RKO (cell line): ENCODE measurements around the gene TAF11L13.
"Not testable (repeated sequence)": the region's sequence is repeated elsewhere in the genome, so short reads cannot be mapped to it uniquely, and the experiment has no call there.

ENCODE experiments used
- DNase-seq: peaks from one replicate; pipeline ENCODE4 v3.0.0-alpha.2; 2016; ENCODE audit warnings: low spot score

Gene TAF11L13

GRCh38 chr5:17631788-17632187, at the start of gene TAF11L13:
Gene TAF11L13, plus strand, starts transcription at chr5:17632088.
- DNase-seq = not testable (repeated sequence)

GRCh38 chr5:17585658-17586057, 46.2 kb upstream of the TAF11L13 start, which contains the start of gene TAF11L7:
Gene TAF11L7, minus strand, starts transcription at chr5:17585758.
- not testable (repeated sequence) for DNase-seq

- DNase-seq = not testable (repeated sequence)
Measured at GRCh38 chr5:17590860-17591259, 41.0 kb upstream of the TAF11L13 start, which contains the start of gene TAF11L8. Gene TAF11L8, minus strand, starts transcription at chr5:17590960.

DNA sequence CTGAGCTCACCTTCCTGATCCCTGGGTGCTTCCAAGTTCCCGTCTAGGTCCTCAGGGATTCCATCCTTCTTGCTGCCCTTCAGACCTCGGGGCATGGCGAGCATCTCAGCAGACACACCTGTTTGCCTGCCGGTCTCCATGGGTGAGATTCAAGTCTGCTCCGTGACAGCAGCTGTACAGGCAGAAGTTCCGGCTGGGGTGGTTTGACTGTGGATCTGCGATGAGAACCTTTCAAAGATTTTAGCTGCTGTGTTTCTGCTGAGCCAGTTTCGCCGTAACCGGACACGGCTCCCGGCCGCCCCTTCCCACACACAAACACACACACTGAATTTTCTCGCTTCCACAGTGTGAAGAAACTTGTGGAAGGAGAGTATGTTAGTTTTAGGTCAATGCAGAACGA, 37.6 kb upstream of the TAF11L13 start, which contains the start of gene TAF11L9:
Gene TAF11L9 (minus strand): TSS at position 140 of the 400 bp plus-strand sequence.
- not testable (repeated sequence) for DNase-seq

DNA sequence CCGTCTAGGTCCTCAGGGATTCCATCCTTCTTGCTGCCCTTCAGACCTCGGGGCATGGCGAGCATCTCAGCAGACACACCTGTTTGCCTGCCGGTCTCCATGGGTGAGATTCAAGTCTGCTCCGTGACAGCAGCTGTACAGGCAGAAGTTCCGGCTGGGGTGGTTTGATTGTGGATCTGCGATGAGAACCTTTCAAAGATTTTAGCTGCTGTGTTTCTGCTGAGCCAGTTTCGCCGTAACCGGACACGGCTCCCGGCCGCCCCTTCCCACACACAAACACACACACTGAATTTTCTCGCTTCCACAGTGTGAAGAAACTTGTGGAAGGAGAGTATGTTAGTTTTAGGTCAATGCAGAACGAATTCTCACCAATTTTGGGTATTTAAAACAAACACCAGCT, 34.2 kb upstream of the TAF11L13 start, which contains the start of gene TAF11L10:
Gene TAF11L10 (minus strand): TSS at position 101 of the 400 bp plus-strand sequence.
- DNase-seq = not testable (repeated sequence)

- DNase-seq = not testable (repeated sequence)
Measured at GRCh38 chr5:17603880-17604279, 28.0 kb upstream of the TAF11L13 start, which contains the start of gene TAF11L11. Gene TAF11L11, plus strand, starts transcription at chr5:17604183.

DNA sequence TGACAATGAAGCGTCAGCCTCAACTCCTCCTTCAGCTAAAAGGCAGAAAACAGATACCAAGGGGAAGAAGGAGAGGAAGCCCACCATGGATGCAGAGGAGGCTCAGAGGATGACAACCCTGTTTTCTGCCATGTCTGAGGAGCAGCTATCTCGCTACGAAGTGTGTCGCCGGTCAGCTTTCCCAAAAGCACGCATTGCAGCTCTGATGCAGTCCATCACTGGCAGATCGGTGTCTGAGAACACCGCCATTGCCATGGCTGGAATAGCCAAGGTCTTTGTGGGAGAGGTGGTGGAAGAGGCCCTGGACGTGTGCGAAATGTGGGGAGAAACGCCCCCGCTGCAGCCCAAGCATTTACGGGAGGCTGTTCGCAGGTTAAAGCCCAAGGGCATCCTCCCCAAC, 26.9 kb upstream of the TAF11L13 start:
- DNase-seq = no peak

DNA sequence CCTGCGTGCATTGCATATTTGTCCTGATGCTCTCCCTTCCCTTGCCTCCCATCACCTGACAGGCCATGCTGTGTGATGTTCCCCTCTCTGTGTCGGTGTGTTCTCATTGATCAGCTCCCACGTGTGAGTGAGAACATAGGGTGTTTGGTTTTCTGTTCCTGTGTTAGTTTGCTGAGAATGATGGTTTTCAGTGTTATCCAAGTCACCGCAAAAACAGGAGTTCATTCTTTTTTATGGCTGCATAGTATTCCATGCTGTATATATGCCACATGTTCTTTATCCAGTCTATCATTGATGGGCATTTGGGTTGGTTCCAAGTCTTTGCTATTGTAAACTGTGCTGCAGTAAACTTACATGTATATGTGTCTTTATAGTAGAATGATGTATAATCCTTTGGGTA, 24.4 kb upstream of the TAF11L13 start:
- not testable (repeated sequence) for DNase-seq

DNA sequence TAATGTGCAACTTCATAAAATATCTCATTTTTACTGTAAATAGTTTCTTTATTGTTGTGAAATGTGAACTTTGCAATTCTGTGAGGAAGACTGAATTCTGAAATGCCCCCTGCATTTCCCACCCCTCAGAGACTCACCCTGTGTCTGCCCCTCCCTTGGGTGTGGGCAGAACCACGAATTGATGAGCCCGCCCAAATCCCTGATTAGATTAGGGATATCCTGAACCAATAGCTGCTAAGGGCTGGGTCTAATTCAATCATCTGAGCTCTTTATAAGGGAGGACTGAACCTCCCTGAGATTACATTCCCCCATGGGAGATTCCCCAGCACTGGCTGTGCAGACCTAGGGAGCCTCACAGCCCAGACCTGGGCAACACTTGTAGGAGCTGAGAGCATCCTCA, 21.8 kb upstream of the TAF11L13 start, which contains the start of gene TAF11L12:
Gene TAF11L12 (plus strand): TSS at position 301 of the 400 bp plus-strand sequence.
- not testable (repeated sequence) for DNase-seq

DNA sequence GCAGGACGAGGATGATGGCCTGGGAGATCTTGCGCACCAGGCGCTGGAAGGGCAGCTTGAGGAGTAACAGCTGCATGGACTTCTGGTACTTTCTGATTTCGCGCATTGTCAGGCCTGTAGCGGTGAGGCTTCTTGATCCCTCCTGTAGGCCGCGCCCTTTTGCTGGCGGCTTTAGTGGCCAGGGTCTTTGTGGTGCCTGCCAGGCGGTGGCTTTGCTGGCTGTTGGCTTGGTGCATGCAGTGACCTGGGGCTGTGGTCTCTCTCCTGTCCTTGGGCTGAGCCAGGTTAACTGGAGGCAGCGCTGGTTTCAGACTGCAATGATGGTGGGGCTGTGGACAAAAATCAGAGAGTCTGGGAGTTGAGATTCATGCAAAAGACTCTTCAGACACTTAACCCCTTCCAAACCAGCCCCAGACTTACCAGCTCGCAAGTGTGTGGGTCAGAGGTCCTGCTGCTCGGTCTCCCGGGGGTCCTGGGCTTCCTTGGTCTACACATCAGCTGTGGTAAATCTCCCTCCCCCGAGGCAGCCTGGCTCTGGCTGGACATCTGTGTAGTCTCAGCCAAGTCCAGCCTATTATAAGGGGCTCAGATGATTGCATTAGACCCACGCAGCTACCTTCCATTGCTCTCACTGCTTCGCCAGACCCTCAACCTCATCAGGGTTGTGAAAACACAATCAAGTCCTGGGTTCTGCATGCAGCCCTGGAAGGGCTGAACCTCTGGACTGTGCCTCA, 16.8 kb upstream of the TAF11L13 start:
- no peak for DNase-seq

DNA sequence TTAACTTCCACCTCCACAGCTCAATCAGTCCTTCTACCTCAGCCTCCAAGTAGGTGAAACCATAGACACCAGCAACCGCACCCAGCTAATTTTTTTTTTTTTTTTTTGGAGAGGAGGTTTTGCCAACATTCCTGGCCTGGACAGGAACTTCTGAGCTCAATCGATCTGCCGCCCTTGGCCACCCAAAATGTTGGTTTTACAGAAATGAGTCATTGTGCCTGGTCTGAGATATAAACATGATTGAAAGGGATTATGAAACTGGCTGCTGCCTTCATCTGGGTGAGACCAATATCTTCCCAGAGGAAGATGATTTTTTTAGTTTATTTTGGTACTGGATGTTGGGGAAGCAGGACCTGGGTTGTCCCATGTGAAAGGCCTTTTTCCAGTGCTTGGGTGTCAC, 12.5 kb upstream of the TAF11L13 start:
- DNase-seq = no peak

- DNase-seq = no peak
Measured at GRCh38 chr5:17620627-17621026, 11.3 kb upstream of the TAF11L13 start.

DNA sequence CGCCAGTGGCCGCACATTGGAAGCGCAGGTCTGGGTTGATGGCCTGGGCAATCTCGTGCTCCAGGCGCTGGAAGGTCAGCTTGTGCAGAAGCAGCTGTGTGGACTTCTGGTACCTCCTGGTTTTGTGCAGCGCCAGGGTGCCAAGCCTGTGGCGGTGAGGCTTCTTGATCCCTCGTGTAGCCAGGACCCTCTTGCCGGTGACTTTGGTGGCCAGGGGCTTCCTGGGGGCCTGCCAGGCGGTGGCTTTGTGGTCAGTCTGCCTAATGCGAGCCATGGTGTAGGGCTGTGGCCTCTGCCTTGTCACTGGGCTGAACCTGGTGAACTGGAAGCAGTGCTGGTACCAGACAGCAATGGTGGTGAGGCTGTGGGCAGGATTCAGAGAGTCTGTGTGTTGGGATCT, 6.2 kb upstream of the TAF11L13 start:
- DNase-seq = no peak

- DNase-seq = no peak
Measured at GRCh38 chr5:17634160-17634559, 2.3 kb downstream of the TAF11L13 start, which contains the start of gene TAF11L14. Gene TAF11L14, plus strand, starts transcription at chr5:17634460.

DNA sequence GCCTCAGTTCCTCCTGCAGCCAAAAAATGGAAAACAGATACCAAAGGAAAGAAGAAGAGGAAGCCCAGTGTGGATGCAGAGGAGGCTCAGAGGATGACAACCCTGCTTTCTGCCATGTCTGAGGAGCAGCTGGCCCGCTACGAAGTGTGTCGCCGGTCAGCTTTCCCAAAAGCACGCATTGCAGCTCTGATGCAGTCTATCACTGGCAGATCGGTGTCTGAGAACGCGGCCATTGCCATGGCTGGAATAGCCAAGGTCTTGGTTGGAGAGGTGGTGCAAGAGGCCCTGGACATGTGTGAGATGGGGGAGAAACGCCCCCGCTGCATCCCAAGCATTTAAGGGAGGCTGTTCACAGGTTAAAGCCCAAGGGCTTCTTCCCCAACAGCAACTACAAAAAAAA, 17.3 kb downstream of the TAF11L13 start:
- not testable (repeated sequence) for DNase-seq

DNA sequence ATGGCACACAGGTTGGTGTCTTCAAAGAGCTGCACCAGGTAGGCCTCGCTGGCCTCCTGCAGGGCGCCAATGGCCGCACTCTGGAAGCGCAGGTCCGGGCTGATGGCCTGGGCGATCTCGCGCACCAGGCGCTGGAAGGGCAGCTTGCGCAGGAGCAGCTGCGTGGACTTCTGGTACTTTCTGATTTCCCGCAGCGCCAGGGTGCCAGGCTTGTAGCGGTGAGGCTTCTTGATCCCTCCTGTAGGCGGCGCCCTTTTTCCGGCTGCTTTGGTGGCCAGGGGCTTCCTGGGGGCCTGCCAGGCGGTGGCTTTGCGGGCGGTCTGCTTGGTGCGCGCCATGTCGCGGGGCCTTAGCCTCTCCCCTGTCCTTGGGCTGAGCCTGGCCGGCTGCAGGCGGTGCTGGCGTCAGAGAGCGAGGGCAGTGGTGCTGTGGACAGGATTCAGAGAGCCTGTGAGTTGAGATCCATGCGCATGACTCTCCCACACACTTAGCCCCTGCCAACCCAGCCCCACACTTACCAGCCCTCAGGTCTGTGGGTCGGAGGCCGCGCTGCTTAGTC, 23.4 kb downstream of the TAF11L13 start:
- not testable (repeated sequence) for DNase-seq

DNA sequence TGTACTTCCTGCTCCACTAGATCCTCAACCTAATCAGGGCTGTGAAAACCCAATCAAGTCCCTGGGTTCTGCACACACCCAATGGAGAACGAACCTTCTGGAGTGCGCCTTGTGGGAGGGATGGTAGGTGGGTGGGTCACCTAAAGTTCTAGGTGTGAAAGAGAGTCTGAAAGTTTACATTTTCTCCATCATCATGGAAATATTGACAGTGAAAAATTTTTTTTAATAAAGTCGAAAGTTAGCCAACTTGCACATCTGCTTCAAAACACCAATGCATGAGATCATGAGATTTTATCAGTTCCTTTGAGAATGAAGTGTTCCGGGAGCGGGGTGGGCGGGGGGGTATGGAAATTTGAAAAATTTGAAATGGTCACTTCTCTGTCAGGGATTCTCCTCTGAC, 24.0 kb downstream of the TAF11L13 start:
- no peak for DNase-seq

- no peak for DNase-seq
Measured at GRCh38 chr5:17663182-17663581, 31.3 kb downstream of the TAF11L13 start.

DNA sequence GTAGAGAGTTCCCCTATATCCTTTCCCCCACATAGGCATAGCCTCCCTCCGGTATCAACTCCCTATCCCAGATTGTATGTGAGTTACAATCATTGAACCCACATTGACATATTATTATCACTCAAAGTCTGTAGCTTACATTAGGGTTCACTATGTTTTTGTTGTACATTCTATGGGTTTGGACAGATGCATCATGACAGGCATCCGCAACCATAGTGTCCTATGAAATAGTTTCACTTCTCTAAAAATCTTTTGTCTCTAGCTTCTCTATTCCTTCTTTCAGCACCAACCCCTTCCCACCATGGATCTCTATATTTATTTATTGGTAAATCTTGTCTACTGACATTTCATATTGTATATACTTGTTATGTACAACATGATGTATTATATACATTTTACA, 33.9 kb downstream of the TAF11L13 start:
- DNase-seq = no peak

- no peak for DNase-seq
Measured at GRCh38 chr5:17666726-17667235, 34.9 kb downstream of the TAF11L13 start.

DNA sequence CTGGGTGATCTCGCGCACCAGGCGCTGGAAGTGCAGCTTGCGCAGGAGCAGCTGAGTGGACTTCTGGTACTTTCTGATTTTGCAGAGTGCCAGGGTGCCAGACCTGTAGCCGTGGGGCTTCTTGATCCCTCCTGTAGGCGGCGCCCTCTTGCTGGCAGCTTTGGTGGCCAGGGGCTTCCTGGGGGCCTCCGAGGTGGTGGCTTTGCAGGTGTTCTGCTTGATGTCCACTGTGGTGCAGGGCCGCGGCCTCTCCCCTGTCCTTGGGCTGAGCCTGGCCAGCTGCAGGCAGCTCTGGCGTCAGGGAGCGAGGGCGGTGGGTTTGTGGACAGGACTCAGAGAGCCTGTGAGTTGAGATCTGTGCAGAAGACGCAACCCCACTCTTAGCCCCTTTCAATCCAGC, 38.5 kb downstream of the TAF11L13 start:
- no peak for DNase-seq

GRCh38 chr5:17678751-17679324, 47.0 kb downstream of the TAF11L13 start:
- DNase-seq = no peak
